GM21367 (cell line): ENCODE data around the gene NUAK1.

Source experiments
- ATAC-seq: cut with Tn5 transposase; IDR thresholded peaks from one replicate; pipeline ENCODE4 v1.9.1; 2021; ENCODE audit not compliant: unreplicated experiment

Gene NUAK1

GRCh38 chr12:106132175-106133135, 6.3 kb downstream of the NUAK1 start:
- no peak for ATAC-seq

- ATAC-seq, result no peak
Observed at GRCh38 chr12:106131676-106132075, 7.1 kb downstream of the NUAK1 start.

- ATAC-seq, result no peak
Observed at GRCh38 chr12:106130474-106131113, 8.2 kb downstream of the NUAK1 start.

GRCh38 chr12:106128585-106129328, 10.0 kb downstream of the NUAK1 start:
- ATAC-seq, result no peak

- no peak for ATAC-seq
Observed at GRCh38 chr12:106127338-106128126, 11.2 kb downstream of the NUAK1 start.

- ATAC-seq, result no peak
Observed at GRCh38 chr12:106126441-106127337, 12.1 kb downstream of the NUAK1 start.

GRCh38 chr12:106125351-106126095, 13.2 kb downstream of the NUAK1 start:
- no peak for ATAC-seq

- ATAC-seq, result no peak
Observed at GRCh38 chr12:106123551-106124081, 15.1 kb downstream of the NUAK1 start.

- ATAC-seq, result no peak
Observed at GRCh38 chr12:106123110-106123509, 15.6 kb downstream of the NUAK1 start.

- no peak for ATAC-seq
Observed at GRCh38 chr12:106122004-106122403, 16.8 kb downstream of the NUAK1 start.

GRCh38 chr12:106120519-106121105, 18.1 kb downstream of the NUAK1 start:
- ATAC-seq, result no peak

- ATAC-seq, result no peak
Observed at GRCh38 chr12:106119301-106119700, 19.5 kb downstream of the NUAK1 start.

- no peak for ATAC-seq
Observed at GRCh38 chr12:106118381-106119130, 20.2 kb downstream of the NUAK1 start.

- ATAC-seq, result no peak
Observed at GRCh38 chr12:106115440-106115839, 23.3 kb downstream of the NUAK1 start.

- ATAC-seq, result no peak
Observed at GRCh38 chr12:106114447-106115068, 24.2 kb downstream of the NUAK1 start.

GRCh38 chr12:106113824-106114446, 24.8 kb downstream of the NUAK1 start:
- ATAC-seq, result no peak

- no peak for ATAC-seq
Observed at GRCh38 chr12:106113446-106113823, 25.3 kb downstream of the NUAK1 start.
